MM.1S (cell line): Measurements from ENCODE around the gene YPEL3.

Experiments
- CTCF ChIP-seq: fragments of 300-600 bp; sonication (generic); IDR thresholded peaks from 2 replicates; pipeline ENCODE4 v1.5.1; 2016; ENCODE audit warnings: antibody characterized with exemption, low read length, mixed read lengths
- EZH2 ChIP-seq: fragments of 300-600 bp; sonication (generic); optimal IDR thresholded peaks from 2 replicates; pipeline ENCODE3; 2017; ENCODE audit warnings: low read depth, mild to moderate bottlenecking, antibody characterized with exemption, low read length, mixed read lengths

- no peak for TF ChIP-seq CTCF
- no peak for TF ChIP-seq EZH2
These were observed 23.4 kb upstream of the YPEL3 start for GRCh38 chr16:30119428-30119827.
